IPS-20b (cell line): Measurements from ENCODE around the gene CANT1.
"Not testable (repeated sequence)": the region's sequence is repeated elsewhere in the genome, so short reads cannot be mapped to it uniquely, and the experiment has no call there.

Source experiments
- H3K27ac ChIP-seq: one replicate; pipeline ENCODE4 v1.5.1; 2013; ENCODE audit warnings: low read length
- H3K27me3 ChIP-seq: 2 replicates; pipeline ENCODE4 v1.6.1; 2013; ENCODE audit warnings: mild to moderate bottlenecking, low read length, inconsistent platforms; ENCODE audit not compliant: insufficient read depth
- H3K36me3 ChIP-seq: 2 replicates; pipeline ENCODE4 v1.6.1; 2013; ENCODE audit warnings: low read depth, mild to moderate bottlenecking, inconsistent platforms, low read length, moderate library complexity; ENCODE audit not compliant: insufficient read depth
- H3K4me1 ChIP-seq: 2 replicates; pipeline ENCODE4 v1.6.1; 2013; ENCODE audit warnings: mild to moderate bottlenecking, control low read depth, inconsistent platforms, low read length, moderate library complexity; ENCODE audit not compliant: insufficient read depth
- H3K4me3 ChIP-seq: 2 replicates; pipeline ENCODE4 v1.5.1; 2013; ENCODE audit warnings: mild to moderate bottlenecking, low read length, inconsistent platforms
- H3K9ac ChIP-seq: 2 replicates; pipeline ENCODE4 v1.6.1; 2013; ENCODE audit warnings: low read depth, mild to moderate bottlenecking, inconsistent platforms, low read length, moderate library complexity
- H3K9me3 ChIP-seq: 2 replicates; pipeline ENCODE4 v1.6.1; 2013; ENCODE audit warnings: mild to moderate bottlenecking, low read depth, low read length, inconsistent platforms; ENCODE audit not compliant: insufficient read depth

Gene CANT1

DNA sequence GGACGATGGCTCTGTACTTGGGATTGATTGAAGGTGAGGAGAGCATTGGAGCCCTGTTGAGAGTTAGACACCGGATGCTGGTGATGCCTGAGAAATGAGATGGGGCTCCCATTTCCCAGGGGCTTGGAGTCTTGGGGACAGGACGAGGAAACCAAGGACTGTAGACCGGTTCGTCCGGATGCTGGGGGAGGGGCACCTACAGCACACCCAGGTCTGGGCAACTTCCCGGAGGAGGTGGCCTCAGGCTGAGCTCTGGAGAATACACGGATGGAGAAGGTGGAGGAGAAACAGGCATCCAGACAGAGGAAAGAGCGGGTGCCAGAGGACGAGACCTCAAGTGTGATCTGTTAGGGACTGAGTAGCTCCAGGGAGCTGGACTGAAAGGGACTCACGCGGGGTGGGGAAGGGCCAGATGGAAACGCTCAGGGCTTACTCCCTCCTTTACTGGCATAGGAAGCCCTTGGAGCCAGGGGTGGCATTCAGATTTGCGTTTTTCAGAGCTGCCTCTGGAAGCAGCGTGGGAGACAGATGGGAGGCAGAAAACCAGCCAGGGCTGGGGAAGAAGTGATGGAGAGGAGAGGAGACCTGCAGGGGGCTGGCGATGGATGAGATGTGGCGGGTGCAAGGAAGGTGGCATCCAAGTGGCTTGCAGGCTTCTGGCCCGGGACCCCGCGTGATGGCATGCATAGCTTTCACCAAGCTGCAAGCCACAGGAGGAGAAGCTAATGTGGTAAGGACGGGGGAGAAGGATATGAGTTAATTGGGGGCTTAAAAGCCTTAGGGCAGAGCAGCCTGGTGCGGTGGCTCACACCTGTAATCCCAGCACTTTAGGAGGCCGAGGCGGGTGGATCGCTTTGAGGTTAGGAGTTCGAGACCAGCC lies 22.7 kb upstream of the CANT1 start:
- no peaks in the 10 kb centered on the region for H3K9me3 ChIP-seq
- no peak overlapping the region for H3K27ac ChIP-seq
- no peaks in the 10 kb centered on the region for H3K36me3 ChIP-seq
- H3K9ac ChIP-seq, result no peak overlapping the region
- peaks cover 33% of the 10 kb centered on the region for H3K27me3 ChIP-seq
- no peaks in the 10 kb centered on the region; the same call in 1 of the 2 replicates for H3K4me1 ChIP-seq
- no peak overlapping the region for H3K4me3 ChIP-seq

DNA sequence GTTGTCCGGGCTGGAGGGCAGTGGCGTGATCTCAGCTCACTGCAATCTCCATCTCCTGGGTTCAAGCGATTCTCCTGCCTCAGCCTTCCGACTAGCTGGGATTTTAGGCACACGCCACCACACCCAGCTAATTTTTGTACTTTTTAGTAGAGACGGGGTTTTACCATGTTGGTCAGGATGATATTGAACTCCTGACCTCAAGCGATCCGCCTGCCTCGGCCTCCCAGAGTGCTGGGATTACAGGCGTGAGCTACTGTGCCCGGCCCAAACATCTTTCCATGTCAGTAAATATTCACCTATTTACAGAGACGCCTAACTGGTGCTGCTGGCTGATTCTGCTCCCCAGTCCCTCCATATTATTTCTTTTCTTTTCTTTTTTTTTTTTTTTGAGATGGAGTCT lies 21.1 kb upstream of the CANT1 start:
- not testable (repeated sequence) for H3K4me3 ChIP-seq, H3K4me1 ChIP-seq, H3K9me3 ChIP-seq, H3K36me3 ChIP-seq, H3K9ac ChIP-seq, H3K27ac ChIP-seq
- H3K27me3 ChIP-seq, result peaks cover 49% of the 10 kb centered on the region

DNA sequence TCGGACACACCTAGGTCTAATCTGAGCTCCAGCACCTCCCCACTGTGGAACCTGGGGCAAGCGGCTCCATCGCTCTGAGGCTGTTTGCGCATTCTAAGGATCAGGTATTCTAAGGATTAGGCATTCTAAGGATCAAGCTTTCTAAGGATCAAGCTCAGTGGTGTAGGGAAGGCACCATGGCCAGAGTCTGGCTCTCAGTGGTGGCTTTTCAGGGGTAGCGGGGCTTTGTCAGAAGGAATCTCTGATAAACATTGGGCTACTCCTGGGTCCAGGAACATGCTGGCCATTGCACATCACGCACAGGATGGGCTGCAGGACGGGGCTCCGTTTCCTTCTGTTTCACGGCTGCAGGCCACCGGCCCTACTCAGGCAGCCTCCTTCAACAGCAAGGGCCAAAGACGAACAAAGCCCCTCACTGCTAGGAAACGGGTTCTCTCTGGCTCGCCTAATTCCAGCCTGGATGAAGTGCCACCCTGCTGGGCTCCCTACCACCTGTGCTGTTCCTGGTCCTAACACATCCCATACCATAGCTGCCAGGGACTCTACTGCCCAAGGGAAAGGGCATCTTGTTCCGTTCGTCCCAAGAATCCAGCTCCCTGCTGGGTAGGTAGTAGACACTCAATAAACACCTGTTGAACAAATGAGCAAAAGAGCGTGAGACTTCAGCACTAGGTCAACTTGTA lies 19.9 kb upstream of the CANT1 start:
- Histone ChIP-seq H3K9ac (no peak overlapping the region), H3K4me3 (no peak overlapping the region), H3K27ac (no peak overlapping the region), H3K27me3 (peaks cover 61% of the 10 kb centered on the region), H3K36me3 (no peaks in the 10 kb centered on the region), H3K4me1 (no peaks in the 10 kb centered on the region; the same call in 1 of the 2 replicates), H3K9me3 (no peaks in the 10 kb centered on the region)

DNA sequence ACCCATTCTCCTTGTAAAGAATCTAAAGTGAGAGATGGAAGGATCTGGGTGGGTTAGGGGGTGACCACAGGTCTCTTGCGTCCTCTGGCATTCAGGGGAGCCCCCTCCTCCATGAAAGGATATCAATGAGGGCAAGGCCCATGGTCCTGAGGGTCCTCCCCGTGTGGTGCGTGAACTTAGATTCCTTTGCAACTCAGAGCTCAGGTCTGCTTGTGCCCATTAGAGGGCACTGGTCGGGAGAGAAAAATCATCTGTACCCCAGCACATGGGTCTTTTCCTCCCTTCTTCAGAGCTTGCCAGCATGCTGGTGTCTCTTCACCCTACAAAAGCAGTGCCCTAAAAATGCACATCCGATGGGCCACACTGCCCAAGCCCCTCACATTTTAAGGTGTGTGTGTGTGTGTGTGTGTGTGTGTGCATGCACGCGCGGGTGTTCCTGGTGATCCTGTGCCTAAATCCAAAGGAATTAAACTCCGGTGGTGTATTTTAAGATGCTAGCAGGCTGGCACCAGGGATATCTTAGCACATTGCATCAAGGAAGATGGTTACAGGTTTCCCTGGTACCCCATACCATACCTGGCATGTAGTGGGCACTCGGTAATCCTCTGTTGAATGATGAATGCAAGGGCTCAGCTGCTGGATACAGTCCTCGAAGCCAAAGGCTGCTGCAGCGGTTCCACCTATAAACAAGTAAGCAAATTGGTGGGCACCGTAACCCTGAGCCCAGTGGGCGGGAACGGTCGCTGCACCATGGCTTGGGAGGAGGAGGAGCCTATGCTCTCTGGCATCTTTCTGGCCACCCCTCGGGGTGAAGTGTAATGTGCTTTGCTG lies 19.1 kb upstream of the CANT1 start:
- H3K36me3 ChIP-seq, result no peaks in the 10 kb centered on the region
- no peak overlapping the region for H3K4me3 ChIP-seq
- peaks cover under 1% of the 10 kb centered on the region for H3K4me1 ChIP-seq
- no peak overlapping the region for H3K27ac ChIP-seq
- no peaks in the 10 kb centered on the region for H3K9me3 ChIP-seq
- no peak overlapping the region for H3K9ac ChIP-seq
- peaks cover 68% of the 10 kb centered on the region for H3K27me3 ChIP-seq

DNA sequence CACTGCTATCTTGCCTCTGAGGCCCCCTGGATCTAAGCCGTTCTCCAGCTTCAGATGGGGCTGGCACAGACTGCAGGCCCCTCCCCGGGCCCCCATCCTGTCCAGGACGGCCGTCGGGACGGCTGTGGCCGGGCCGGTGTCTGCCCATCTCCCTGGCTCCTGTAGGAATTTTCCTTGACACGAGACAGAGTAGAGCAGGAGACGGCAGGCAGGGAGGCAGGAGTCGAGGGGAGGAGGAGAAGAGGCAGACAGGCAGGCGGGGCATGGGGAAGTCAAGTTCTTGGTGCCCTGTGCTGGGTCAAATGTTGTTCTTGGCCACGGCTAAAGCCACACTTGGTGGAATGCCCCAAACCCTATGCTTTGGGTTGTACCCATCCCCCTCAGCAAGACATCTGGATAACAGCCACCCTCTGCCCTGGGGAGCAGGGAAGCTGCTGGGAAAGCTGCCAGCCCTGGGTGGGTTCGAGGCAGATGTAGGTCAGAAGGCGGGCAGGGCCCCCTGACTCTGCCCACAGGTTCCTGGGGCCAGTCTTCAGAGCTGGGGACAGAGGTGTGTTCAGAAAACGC lies 18.4 kb upstream of the CANT1 start:
- Histone ChIP-seq H3K9me3 (no peaks in the 10 kb centered on the region), H3K27ac (no peak overlapping the region), H3K27me3 (peaks cover 75% of the 10 kb centered on the region), H3K4me3 (no peak overlapping the region), H3K4me1 (peaks cover 4% of the 10 kb centered on the region), H3K36me3 (no peaks in the 10 kb centered on the region), H3K9ac (no peak overlapping the region)

DNA sequence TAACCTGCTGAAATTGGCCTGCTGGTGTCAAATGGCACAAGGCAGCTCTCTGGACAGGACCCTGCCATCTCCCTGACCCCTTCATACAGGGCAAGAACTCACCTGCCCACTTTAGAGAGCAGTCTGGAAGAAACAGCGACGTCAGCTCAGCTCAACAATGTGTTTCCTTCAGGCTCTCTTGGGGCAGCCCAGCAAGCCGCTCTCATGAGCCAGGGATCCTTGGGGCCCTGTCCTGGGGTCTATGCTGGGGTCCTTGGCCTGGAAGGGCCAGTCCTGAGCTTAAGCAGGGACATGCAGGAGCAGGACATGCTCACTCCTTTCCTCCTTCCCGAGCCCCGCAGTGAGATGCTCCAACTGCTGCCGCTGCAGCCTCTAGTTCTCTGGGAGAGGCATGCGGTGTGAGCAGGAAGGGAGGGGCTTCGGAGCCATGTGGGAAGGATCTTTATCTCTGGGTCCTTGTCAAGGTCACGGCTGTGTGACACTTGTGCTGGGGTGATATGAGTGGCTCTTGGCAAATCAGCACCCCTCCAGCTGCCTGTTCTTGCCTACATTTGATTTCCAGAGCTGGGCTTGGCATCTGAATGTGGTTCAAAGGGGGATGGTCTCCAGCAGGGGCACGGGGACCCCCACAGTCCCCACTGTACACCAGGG lies 17.8 kb upstream of the CANT1 start:
- H3K4me1 ChIP-seq, result peaks cover 4% of the 10 kb centered on the region
- H3K27me3 ChIP-seq, result peaks cover 80% of the 10 kb centered on the region
- no peak overlapping the region for H3K4me3 ChIP-seq
- no peaks in the 10 kb centered on the region for H3K36me3 ChIP-seq
- no peak overlapping the region for H3K27ac ChIP-seq
- no peak overlapping the region; the same call in 1 of the 2 replicates for H3K9ac ChIP-seq
- H3K9me3 ChIP-seq, result no peaks in the 10 kb centered on the region

DNA sequence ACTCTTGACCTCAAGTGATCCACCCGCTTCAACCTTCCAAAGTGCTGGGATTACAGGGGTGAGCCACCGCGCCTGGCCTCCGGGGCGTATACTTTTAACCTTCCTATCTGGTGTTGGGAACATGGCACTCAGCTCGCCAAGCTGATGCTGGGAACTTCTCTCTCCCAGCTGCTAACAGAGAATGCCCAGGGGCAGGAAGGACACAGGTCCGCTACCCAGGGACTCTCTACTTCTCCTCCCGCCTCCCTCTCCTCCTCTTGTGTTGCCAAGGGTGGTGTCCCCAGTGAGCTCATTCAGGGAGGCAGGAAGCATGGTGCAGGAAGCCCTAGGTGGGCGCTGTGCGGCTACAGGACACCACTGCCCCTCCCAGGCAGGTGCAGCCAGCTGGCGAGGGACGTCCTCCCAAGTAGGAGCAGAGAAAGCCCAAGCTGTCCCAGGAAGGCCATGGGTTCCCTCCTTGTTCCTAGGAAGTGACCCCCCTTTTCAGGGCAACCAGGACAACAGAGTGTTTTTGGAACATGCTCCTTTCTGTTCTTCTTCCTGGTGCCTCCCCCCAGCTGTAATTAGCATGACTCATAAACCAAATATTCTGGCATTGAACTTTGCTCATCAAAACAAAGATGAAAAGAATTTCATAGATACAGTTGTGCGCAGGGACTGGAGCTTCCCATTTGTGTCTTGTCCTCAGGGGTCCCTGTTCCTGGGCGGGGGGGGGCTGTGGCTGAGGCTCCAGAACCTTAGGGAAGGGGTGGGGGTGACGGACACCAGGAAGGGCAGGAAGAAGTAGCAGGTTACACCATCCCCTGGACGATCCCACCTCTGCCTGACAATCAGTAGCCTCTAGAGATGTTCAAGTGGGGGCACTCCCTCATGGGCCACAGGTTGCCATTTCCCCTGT lies 17.1 kb upstream of the CANT1 start:
- Histone ChIP-seq H3K4me3 (no peak overlapping the region), H3K4me1 (peaks cover 4% of the 10 kb centered on the region), H3K36me3 (no peaks in the 10 kb centered on the region), H3K27me3 (peaks cover 85% of the 10 kb centered on the region), H3K27ac (no peak overlapping the region), H3K9ac (no peak overlapping the region), H3K9me3 (no peaks in the 10 kb centered on the region)

DNA sequence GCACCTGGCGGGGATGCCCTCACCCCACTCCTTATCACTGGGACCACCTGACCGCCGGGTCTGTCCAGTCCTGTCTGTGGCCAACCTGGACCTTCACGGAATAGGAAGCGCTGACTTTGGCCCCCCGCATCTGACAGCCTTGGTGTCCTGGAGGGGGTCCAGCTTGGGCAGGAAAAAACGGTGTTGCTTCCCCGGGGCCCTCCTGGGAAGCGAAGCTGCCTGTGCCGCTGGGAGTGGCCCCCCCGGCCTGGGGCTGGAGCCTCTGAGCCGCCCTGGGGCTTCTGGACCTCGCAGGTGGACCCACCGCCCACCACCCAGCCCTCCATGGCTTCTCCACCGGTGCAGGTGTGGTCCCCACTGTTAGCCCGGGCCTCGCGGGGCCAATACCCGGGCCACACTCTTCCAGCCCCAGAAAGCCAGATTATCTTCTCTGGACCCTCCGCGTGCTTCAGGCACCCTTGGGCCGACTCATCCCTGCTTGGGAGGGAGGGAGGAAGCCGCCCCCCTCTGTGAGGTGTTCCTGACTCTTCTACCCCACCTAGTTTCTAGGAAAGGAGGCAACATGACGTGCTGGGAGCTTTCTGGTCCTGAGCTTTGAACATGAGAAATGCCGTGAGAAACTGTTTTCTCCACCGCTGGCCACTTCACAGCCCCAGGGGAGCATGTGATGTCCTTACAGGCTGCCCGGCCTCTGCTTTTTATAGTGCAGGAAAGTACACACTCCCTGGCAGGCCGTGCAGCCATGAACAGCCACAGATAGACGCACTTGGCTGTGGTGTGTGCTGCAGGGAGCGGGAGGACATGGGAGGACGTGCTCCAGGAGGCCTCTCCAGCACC lies 15.6 kb upstream of the CANT1 start:
- H3K9ac ChIP-seq, result no peak overlapping the region; the same call in 1 of the 2 replicates
- no peaks in the 10 kb centered on the region for H3K9me3 ChIP-seq
- no peaks in the 10 kb centered on the region for H3K36me3 ChIP-seq
- peaks cover 100% of the 10 kb centered on the region for H3K27me3 ChIP-seq
- H3K27ac ChIP-seq, result no peak overlapping the region
- H3K4me3 ChIP-seq, result peak overlapping the region; percentile 84; the same call in 1 of the 2 replicates
- peaks cover 4% of the 10 kb centered on the region for H3K4me1 ChIP-seq

DNA sequence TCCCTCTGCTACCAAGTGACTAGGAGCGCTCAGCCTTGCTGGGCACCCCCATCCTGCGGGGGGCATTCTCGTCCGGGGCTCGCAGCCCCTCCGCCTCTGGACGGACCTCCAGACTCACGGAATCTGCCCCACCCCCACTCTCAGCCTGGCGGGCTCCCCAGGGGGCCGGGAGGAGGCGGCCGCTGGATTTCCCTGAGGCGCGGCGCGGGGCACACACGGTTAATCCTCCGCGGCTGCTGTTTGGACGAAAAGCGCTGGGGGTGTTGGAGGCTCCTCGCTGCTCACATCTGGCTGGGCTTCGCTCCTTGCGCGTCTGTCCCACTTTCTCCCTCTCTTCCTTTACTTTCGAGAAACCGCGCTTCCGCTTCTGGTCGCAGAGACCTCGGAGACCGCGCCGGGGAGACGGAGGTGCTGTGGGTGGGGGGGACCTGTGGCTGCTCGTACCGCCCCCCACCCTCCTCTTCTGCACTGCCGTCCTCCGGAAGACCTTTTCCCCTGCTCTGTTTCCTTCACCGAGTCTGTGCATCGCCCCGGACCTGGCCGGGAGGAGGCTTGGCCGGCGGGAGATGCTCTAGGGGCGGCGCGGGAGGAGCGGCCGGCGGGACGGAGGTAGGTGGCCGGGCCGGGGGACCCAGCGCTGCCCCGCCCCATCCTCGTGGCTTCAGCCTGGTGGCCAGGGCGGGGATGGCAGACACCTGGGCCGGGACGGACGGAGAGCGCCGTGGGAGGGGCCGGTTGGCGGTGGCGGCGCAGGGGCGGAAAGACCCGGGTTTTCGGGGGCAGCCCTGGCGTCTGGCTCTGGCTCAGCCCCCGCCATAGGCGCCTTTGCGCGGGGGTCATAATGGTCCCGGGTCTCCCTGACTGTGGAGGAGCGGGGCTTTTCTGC lies 14.6 kb upstream of the CANT1 start, which contains the start of gene C1QTNF1:
Gene C1QTNF1, plus strand, starts transcription at position 284 of the 886 bp plus-strand sequence. CDS start 19,800 bp downstream, outside the sequence.
- H3K4me3 ChIP-seq, result peak within 1 kb of the TSS; percentile 84
- peaks cover 4% of the 10 kb centered on the region for H3K4me1 ChIP-seq
- H3K27me3 ChIP-seq, result peaks cover 100% of the 10 kb centered on the region
- H3K36me3 ChIP-seq, result no peaks in the 10 kb centered on the region
- peak within 1 kb of the TSS; percentile 61; the same call in 1 of the 2 replicates for H3K9ac ChIP-seq
- no peaks in the 10 kb centered on the region for H3K9me3 ChIP-seq
- H3K27ac ChIP-seq, result no peak within 1 kb of the TSS
